GM12891 (cell line): ENCODE measurements around the gene TMEM87A.

Experiments
- POLR2A ChIP-seq: IDR thresholded peaks from 2 replicates; pipeline ENCODE4 v1.6.1; 2011; ENCODE audit warnings: low read depth, low read length, control low read depth
- POLR2AphosphoS5 ChIP-seq: IDR thresholded peaks from 2 replicates; pipeline ENCODE4 v1.6.1; 2011; ENCODE audit warnings: low read depth, low read length, control low read depth
- POU2F2 ChIP-seq: IDR thresholded peaks from 2 replicates; pipeline ENCODE4 v1.6.1; 2011; ENCODE audit warnings: low read depth, mild to moderate bottlenecking, control low read depth, low read length, moderate library complexity
- TAF1 ChIP-seq: IDR thresholded peaks from 2 replicates; pipeline ENCODE4 v1.6.1; 2011; ENCODE audit warnings: low read depth, low read length, control low read depth

DNA sequence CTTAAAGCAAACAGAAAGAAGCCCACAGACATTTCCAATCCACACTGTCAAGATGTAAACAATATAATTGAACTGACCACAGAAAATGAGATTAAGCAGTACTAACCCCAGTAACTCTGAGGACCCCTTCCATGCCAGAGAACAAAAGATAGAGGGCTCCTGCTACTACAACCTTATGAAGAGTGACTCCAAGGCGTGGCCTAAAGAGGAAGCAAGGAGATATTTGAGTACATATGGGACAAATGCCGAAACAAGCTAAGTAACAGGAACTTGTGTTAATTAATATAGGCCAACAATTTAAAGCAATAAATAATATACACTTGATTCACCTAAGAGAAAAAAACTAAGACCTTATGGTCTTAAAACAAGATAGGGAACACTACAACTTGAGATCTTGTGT lies 40.1 kb downstream of the TMEM87A start:
- TF ChIP-seq POLR2A = no peak
- no peak for TF ChIP-seq TAF1
- no peak for TF ChIP-seq POLR2AphosphoS5
- TF ChIP-seq POU2F2 = no peak
